ENCODE data around the gene MAP1LC3B2.

Gene MAP1LC3B2

DNA sequence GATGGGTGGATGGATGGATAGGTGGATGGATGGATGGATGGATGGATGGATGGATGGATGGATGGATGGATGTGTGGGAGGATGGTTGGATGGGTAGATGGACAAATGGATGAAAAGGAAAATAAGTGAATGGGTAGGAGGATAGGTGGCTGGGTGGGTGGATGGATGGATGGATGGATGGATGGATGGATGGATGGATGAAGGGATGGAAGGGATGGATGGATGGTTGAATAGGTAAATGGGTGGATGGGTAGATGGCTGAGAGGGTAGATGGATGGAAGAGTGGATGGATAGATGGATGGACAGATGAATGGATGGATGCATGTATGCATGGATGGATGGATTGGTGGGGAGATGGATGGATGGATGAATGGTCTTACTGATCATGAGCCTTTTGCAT, 36.5 kb downstream of the MAP1LC3B2 start:
- DNase-seq (ENCODE audit: low read depth): no peak

DNA sequence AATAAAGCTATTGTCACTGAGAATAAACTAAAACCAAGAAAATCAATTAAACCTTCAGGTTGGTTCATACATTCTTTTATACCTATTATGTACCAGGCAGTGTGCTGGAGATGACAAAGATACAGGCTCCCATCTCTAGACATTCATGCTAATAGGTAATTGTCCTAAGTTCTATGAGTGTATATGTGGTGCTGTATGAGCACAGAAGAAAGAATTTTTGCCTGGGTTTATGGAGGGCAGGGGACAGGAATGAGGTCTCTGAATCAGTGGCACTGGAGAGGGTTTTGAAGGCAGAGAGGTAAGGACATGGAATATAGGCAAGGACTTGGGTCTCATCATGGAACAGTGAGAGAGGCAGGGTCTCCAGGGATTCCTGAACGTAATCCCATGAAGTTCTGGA, 38.7 kb downstream of the MAP1LC3B2 start:
- no peak for DNase-seq (ENCODE audit: low read depth)

GRCh38 chr12:116598311-116599284, 39.4 kb downstream of the MAP1LC3B2 start:
- DNase-seq (ENCODE audit: low read depth): no peak

DNA sequence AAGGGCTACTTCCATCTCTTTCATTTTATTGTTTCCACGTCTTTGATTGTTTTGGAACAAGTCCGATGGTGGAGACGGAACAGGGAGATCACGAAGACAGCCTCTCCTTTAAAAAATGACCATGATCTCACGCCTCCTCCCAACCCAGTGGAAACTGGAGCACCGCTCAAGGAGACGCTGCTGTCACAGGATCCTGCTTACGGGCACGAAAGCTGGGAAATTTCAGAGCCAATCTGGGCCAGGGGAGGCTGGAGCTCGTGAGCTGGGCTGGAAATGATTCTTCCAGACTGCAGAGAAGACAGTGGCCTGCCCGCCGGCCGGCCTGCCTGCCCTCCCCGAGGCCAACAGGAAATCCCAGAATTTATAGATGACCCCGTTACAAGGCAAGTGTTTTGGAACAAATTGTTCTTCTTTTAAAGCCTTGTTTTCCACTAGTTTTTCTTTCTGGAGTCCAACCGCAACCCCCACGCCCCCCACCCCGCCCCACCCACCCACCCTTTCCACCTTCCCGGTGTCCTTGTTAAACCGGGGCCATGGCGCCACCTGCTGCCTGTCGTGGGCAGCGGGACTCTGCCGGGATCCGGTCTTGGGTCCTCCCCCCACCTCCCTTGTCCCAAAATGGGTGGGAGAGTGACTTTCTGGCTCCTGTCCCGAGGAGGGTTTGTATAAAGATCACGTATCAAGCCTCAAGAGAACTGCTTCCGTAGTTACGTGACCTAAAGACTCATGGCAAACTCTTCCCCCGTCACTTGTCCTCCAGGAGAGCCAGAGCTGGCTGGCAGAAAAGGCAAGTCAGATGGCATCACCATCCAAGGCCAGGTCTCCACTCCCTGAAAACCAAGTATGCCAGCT, 40.3 kb downstream of the MAP1LC3B2 start:
- peak; percentile 32 for DNase-seq (ENCODE audit: low read depth)

- DNase-seq (ENCODE audit: low read depth): no peak
These were observed 42.1 kb downstream of the MAP1LC3B2 start for GRCh38 chr12:116600959-116601918.

DNA sequence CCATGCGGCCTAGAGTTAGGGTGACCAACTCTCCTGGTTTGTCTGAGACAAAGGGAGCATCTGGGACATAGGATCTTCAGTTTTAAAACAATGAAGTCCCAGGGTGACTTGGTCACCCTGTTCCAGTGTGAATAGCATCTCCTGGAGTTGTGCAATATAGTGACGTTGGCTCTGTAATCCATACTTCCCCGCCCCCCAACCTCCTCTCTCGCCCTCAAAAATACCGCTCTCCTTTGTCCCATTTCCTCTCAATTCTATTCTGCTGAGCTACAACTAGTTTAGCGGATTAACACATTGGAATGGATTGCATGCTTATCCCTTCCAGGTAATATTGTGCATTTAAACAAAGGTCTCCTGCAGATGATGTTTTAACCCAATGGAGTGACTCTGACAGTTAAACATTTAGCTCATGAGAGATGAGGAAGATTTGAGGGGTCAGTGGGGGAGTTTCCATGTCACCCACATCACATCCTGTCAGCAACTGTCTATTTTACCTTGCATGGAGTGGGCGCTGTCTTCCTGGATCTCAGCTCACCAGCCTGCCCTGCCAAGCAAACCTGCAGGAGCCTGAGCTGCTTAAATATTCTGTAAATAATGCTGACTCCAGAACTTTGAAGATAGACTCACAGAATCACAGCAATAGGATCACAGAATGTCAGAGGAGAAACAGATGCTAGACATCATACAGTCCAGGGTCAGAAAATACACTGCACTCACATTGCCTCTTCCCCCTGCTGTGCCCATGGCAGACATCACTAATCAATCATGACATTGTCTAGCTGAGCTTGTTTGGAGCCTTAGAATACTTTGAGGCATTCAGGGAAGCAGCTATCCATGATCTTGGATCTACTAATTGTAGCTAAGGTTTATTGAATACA, 43.0 kb downstream of the MAP1LC3B2 start:
- no peak for DNase-seq (ENCODE audit: low read depth)

GRCh38 chr12:116603546-116604177, 44.5 kb downstream of the MAP1LC3B2 start:
- no peak for DNase-seq (ENCODE audit: low read depth)

DNA sequence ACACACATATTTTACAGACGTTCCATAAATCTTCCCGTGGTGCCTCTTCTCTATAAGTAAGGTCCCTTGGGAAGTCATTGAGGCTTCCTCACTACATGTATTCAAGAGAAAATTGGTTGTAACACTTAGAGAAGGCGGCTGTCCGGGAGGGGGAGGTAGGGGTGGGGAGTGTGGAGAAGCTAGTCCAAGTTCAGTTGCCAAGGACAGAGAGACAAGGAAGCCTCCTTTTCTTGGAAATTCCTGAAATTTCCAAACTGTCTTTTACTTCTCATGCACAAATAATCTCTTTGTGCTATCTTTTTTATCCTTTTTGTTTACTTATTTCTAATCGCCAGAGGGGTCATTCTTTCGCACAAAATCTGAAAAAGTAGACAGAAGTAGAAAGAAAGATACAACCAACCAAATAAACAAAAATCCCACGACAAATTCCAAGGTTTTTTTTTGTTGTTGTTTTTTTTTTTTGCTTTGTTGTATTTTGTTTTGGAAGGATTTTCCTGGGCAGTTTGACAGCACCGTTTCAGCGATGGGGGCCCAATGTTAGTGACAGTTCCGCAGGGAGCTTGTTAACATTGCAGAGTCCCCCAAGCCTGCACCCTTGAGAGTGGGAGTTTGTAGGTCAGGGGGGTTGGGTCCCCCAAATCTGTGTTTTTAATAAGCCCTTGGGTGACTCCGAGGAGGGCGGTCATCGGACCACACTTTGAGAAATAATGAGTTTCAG, 45.2 kb downstream of the MAP1LC3B2 start:
- DNase-seq (ENCODE audit: low read depth): no peak

DNA sequence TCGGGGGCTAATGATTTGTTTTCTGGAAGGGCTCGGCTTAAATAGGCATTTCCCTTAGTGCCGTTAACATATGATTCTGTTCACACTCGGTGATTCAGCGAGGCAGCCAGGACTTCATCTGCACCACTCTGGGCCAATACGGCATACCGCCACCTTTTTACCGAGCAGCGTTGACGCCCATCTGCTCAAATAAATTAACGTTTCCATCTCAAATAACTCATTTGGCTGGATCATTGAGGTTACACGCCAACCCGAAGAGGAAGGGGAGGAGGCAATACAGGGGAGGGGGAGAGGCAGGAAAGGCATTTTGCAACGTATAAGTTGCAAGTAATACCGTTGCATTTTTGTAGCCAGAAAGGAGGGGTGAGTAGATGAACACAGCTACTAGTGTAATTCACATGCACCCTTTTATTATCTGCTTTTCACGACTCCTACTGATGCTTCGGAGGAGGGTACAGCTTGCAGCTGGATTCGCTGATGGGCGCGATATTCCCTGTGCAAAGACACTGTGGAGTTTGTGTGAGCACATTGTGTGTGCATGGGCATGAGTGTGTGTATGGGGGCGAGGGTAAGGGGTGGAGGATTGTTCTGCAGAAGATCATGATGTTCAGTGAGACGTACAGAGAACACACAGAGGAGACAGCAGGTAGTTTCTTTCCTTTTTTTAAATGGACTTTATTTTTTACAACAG, 45.9 kb downstream of the MAP1LC3B2 start:
- DNase-seq (ENCODE audit: low read depth): no peak

GRCh38 chr12:116606397-116606796, 47.2 kb downstream of the MAP1LC3B2 start:
- no peak for DNase-seq (ENCODE audit: low read depth)

DNA sequence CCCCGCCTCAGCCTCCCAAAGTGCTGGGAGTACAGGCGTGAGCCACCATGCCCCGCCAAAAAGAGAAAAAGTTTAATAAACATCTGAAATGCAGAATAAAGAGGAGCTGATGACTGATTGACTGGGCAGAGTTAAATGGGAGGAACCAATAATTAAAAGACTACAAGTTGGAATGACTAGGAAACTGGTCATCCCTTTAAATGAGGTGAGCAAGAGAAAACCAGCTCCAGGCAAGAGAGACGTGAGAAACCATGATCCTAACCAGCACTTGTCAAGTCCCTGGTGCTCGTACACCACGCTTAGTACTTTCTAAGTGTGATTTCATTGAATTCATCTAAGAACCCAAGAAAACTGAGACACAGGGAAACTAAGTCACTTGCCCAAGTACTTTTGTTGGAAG, 47.9 kb downstream of the MAP1LC3B2 start:
- DNase-seq (ENCODE audit: low read depth): no peak

DNA sequence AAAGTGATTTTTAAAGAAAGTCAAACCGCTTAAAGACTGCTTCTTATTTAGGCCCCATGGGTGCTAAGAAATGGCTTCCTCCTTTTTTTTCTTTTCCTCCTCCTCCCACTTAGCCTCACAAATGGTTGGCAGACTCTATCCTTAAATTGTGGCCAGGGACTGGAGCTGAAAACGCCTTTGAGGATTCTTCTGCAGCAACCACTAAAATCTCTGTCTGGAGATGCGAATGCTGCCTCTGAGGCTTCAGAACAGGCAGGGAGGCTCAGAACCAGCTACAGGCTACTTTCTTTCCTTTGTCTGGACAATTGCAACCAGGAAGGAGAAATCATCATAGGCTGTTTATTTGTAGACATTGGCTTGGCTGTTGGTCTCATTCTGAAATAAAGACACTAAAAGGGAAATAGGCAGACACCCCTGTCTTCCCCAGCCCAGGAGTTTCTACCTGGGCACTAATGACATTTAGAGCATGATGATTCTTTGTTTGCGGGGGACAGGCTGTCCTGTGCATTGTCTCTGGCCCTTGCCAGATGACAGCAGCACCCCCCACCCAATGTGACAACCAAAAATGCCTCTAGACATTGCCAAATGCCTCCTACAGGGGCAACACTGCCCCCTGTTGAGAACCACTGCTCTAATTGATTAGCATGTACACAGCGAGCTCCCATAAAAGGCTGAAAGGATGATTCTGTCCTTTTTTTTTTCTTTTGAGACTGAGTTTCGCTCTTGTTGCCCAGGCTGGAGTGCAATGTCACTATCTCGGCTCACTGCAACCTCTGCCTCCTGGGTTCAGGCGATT, 50.3 kb downstream of the MAP1LC3B2 start:
- no peak for DNase-seq (ENCODE audit: low read depth)

DNA sequence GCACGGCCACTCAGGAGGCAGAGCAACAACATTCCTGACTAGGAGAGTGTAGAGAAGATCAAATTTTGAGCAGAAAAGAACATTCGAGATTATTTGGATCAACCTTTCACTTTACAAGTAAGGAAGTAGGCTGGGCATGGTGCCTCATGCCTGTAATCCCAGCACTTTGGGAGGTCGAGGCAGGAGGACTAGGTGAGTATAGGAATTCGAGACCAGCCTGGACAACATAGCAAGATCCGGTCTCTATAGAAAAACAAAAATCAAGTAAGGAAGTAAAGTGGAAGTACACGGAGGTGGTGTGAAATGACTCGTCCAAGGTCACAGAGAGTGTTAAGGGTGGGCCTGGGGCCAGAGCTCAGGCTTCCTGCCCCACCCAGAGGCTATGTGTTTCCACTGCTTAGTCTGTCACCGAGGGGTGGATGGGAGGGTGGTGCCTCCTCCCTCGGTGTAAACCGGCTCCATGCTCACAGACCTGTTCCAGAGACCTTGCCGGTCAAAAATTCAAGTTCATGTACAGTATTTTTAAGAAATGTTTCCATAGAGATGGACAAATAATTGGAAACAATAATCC, 51.9 kb downstream of the MAP1LC3B2 start:
- DNase-seq (ENCODE audit: low read depth): no peak

DNA sequence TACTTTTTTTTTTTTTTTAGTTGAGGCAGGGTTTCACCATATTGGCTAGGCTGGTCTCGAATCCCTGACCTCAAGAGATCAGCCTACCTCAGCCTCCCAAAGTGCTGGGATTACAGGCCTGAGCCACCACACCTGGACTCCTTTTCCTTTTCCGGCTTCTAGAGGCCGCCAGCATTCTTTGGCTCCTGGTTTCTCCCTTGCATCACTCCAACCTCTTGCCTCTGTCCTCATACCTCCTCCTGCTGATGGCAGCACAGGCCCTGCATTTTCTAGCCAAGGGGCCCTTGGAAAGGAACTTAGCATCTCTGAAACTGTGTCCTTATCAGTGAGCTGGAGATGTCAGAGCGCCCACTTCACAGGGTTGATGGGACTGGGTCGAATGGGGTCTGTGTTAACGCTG, 53.3 kb downstream of the MAP1LC3B2 start:
- DNase-seq (ENCODE audit: low read depth): no peak

GRCh38 chr12:116613256-116613655, 54.1 kb downstream of the MAP1LC3B2 start:
- no peak for DNase-seq (ENCODE audit: low read depth)

DNA sequence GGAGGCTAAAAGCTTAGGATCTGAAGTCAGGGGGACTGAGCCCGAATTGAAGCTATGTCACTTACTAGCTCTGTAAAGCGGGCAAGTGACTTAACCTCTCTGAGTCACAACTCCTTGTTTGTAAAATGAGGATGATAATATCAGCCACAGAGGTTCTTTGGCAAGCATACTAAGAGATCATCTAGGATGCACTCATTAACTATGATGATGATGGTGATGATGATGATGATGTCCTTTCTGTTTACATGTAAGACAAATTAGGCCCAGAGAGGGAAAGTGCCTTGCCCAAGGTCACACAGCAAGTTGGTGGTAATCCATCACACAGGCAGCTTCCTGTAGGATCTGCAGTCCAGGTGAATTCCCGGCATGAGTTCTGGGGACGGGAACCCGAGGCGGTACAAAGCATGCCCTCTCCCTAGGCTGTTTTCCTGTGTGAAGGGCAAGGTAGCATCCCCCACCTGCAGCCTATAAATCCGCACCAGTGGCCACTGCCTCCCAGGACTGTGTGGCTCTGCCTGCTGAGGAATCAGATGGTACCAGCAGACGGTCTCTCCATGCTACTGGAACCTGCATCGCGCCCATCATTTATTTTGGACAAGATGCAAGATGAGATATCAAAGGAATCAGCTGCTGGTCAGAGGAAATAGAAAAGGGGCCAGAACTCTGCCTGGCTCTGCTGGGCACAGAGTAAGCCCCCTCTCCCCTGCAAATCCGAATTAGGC, 55.2 kb downstream of the MAP1LC3B2 start:
- no peak for DNase-seq (ENCODE audit: low read depth)
